Activated T-cell treated with anti-CD3 and anti-CD28 coated beads for 24 hours (primary cell): ENCODE data around the gene PNPLA1.
"Not testable (repeated sequence)": the region's sequence is repeated elsewhere in the genome, so short reads cannot be mapped to it uniquely, and the experiment has no call there.

Experiments used
- DNase-seq: peaks from one replicate; pipeline ENCODE4 v3.0.0-alpha.2; 2020; ENCODE audit warnings: low read depth

The PNPLA1 gene

DNA sequence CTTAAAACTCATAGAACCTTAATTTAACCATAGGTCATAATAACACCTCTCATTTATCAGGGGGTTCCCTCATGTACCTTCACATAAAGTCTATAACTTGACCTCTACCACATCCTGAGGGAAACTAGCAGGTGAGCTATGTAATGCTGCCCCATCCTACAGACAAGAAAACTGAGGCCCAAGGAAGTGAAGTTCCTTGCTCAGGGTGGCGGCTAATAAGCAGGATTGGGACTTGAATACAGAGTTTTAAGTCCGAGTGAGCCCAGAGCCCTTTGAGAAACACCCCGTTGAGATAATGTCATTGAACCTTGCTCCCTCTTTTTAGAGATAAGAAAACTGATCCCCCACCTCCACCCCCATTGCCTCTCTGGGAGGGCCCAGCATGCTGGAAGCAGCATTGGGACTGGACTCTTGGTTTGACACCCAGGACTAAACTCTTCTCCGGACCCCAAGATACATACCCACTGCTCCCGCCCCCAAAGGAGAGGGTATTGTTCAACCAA lies 66.4 kb downstream of the PNPLA1 start:
- no peak for DNase-seq

DNA sequence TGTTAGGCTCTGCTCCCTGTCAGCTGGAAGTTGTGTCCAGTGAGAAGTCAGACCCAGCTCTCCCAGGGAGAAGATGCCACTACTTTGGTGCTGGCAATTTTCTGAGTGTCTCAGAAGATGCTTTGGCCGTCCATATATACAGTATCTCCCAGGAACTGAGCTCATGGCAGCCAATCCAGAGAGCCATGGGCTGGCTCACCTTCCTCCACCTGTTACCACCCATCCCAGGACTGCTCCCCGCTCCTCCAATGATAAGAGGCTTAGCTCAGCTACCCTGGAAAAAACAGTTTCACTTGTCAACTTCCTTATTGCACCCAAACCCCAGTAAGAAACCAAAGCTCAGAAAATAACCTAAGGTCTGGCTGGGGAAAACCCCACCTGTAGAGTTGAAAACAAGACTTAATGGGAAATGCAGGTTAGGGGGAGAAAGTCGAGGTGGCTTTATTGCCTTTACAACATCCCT lies 67.0 kb downstream of the PNPLA1 start, which contains the start of gene BNIP5:
Gene BNIP5, minus strand, starts transcription at position 110 of the 463 bp plus-strand sequence. CDS start 6,198 bp downstream, outside the sequence.
- no peak for DNase-seq

DNA sequence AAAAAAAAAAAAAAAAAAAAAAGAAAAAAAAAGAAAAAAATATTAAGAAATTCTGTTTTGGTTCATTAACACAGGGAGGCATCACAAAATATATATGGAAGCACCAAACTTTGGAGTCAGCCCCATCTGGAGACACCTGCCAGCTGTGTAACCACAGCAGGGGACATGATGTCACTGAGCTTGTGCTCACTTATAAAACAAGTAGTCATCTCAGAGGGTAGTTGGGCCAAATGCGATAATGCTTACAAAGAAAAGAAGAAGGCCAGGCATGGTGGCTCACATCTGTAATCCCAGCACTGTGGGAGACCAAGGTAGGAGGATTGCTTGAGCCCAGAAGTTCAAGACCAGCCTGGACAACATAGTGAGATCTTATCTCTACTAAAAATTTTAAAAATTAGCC lies 68.0 kb downstream of the PNPLA1 start:
- no peak for DNase-seq

DNA sequence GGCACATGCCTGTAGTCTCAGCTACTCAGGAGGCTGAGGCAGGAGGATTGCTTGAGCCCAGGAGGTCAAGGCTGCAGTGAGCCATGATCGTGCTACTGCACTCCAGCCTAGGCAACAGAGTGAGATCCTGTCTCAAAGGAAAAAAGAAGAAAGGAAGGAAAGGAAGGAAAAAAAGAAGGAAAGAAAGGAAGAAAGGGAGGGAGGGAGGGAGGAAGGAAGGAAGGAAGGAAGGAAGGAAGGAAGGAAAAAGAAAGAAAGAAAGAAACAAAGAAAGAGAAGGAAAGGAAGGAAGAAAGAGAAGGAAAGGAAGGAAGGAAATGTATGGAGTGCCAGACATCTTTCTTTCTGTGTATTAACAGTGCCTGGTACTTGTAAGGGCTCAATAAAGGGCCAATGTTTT lies 68.4 kb downstream of the PNPLA1 start:
- DNase-seq = not testable (repeated sequence)

GRCh38 chr6:36339146-36339545 lies 69.3 kb downstream of the PNPLA1 start:
- no peak for DNase-seq

- no peak for DNase-seq
Observed at GRCh38 chr6:36340306-36340617, 70.4 kb downstream of the PNPLA1 start.

- DNase-seq = peak; percentile 67
Observed at GRCh38 chr6:36340618-36341454, 71.0 kb downstream of the PNPLA1 start.

- no peak for DNase-seq
Observed at GRCh38 chr6:36343109-36343680, 73.3 kb downstream of the PNPLA1 start.

DNA sequence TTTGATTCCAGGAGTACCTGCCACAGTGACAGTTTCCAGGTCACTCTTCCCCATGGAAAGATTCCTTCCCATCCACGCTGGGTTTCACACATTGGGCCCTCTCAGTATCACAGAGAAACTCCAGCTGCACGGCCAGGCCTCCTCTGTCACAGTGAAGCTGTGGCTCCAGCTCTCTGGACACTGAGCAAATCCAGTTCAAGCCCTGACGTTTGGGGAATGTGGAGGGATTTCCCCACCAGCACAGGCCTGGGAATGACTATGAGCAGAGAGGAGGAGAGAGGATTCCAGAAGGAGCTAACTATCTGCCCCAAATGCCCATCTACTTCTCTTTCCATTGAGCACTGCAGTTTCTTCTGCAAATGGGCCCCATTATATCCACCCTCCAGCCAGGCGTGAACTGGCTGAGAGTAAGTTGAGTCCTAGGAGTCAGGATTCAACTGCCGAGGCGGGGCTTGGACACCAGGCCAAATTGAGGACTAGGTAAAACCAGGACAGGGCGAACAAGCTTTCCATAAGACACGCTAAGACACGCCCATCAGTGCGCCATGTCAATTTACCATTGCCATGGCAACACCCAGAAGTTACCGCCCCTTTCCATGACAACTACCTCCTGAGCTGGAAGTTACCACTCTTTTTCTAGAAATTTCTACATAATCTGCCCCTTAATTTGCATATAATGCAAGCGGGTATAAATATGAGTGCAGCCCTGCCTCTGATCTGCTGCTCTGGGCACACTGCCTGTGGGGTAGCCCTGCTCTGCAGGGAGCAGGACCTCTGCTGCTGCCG lies 76.0 kb downstream of the PNPLA1 start:
- DNase-seq = no peak

DNA sequence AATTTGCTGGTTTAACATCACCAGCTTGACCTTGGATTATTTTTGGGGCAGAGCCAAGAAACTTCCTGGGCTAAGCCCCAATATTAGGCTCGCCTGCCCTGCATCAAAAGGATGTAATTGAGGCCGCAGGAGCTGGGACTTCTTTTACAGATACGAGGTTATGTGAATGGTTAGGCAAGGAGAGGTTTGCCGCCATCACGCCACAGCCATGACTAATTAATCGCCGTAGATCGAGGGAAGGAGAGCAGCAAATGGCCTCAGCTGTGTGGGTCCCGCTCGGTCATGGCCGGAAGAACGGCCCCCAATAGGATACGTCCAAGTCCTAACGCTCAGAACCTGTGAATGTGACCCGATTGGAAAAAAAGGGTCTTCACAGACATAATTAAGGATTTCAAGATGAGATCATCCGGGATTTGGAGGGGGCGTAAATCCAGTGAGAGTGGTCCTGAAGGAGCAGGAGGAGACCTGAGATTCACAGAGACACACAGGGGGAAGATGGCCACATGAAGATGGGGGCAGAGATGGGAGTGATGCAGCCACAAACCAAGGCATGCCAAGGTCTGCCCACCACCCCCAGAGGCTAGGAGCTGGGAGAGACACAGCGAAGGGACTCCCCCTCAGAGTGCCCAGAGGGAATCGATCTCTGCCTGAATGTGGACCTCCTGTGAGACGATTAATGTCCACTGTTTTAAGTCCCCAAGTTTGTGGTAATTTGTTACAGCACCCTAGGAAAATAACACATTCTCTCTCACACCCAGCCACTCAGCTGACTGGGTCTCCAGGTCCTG lies 76.8 kb downstream of the PNPLA1 start:
- no peak for DNase-seq

GRCh38 chr6:36347621-36348020 lies 77.8 kb downstream of the PNPLA1 start:
- DNase-seq = no peak

GRCh38 chr6:36349240-36349639 lies 79.4 kb downstream of the PNPLA1 start:
- no peak for DNase-seq

DNA sequence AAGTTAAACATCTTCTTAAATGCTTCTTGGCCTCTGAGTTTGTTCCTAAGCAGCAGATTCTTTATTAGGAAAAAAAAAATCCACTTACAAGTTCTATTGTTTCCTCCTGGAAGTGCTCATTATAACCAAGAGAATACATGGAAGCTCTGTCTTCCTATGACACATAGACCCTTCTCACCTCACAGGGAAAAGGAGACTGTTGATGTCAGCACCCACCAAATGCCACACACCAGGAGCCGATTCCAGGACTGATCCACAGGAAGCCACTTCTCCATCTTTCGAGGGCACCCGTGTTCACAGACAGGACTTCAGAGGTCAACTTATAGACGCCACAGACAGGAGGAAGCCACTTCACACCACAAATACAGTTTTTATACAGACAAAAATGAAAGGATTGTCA lies 80.2 kb downstream of the PNPLA1 start:
- DNase-seq = no peak

DNA sequence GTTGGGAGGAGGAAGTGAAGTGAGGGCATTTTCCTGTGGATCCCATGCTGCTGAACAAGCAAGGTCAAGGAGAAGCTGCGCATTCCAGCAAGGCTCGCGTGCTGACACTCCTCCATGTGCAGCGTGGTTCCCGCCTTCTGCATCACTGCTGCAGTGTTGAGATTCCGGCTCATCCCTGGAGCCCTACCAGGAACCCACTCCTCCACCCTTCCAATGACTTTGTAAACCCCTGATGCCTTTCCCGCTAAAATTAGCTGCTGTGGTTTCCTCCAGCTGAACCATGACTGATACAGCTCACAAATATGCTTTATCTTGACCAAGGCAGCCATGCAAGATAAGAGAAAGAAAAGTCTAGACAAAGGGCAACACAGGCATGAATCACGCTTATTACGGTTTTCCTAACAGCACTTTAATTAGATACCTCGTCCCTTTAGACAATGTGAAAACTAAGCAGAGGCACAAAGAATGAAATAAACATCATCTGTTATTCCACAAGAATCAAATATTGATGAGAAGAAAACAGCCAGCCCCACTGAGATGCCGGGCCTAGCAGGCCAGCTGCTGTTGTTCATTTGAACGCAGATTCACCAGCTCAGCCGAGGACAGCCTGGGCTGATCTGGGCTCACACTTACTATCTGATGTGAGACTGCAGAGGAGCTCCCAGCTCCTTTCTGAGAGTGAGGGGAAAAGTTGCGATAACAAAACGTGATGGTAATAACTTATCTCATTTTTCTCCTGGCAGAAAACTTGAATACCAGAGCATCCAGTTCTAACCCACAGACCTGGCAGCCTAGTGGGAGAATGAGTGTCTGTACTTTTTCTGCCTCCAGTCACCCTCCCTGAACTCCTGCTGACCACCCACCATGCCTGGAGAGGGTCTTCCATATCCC lies 81.1 kb downstream of the PNPLA1 start:
- no peak for DNase-seq

DNA sequence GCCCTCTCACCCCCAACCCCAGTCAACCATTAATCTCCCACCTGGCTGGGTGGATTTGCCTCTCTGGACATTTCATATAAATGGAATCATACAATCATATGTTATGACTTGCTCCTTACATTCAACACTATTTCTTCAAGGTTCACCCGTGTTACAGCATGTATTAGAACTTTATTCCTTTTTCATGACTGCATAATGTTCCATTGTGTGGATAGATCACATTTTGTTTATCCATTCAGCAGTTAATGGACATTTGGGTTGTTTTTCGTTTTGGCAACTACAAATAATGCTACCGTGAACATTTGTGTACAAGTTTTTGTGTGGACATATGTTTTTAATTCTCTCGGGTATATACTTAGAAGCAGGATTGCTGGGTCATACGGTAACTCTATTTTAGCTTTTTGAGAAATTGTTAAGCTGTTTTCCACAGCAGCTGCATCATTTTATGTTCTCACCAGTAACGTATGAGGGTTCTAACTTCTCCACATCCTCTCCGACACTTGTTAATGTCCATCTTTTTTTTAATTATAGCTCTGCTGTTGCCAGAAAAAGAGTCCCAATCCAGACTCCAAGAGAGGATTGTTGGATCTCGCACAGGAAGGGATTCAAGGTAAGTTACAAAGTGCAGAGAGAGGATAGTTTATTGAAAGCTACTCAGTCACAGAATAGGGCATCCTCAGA lies 82.8 kb downstream of the PNPLA1 start:
- DNase-seq = no peak

- DNase-seq = no peak
Observed at GRCh38 chr6:36353411-36353915, 83.6 kb downstream of the PNPLA1 start.

- DNase-seq = no peak
Observed at GRCh38 chr6:36355819-36356218, 86.0 kb downstream of the PNPLA1 start.

- DNase-seq = no peak
Observed at GRCh38 chr6:36357872-36358225, 88.0 kb downstream of the PNPLA1 start.
